ENCODE results near the gene GPRC5B.

GPRC5B gene

DNA sequence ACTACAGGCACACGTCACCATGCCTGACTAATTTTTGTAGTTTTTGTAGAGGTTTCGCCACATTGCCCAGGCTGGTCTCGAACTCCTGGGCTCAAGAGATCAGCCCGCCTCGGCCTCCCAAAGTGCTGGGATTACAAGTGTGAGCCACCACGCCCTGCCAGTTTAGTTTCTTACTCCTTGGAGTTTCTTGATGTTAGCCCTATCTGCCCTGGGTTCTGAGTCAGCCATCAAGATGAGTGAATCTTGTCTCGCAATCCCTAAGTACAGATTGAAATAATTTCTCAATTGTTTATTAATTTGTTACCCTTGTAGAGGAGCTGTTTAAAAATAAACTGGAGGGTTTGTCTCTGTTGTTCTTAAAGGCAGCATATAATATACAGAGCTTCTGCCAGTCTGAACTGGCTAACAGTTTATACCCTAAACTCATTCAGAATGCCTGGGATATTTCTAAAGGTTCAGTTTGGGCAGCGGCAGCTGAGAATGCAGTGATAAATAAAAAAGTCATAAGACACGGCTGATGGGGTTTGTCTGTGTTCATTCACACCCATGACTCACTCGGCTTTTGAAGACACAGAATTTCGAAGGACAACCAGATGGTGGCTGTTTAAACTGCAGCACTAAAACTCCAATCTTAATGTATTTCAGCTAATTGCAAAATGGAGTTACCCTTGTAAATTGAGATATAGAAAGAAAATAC is 39.6 kb downstream of the GPRC5B start:
- no peak for DNase-seq (ENCODE audit: low read depth in 2 of 2)

DNA sequence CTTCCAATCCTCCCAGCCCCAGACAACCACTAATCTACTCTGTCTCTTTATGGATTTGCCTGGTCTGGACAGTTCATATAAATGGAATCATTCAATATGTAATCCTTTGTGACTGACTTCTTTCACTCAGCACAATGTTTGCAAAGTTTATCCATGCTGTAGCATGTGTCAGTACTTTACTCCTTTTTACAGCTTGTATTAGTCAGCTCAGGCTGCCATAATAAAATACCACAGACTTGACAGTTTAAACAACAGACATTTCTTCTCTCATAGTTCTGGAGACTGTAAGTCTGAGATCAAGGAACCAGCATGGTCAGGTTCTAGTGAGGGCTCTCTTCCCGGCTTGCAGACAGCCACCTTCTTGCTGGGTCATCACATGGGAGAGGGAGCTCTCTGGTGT is 41.3 kb downstream of the GPRC5B start:
- no peak for DNase-seq (ENCODE audit: low read depth in 2 of 2)

GRCh38 chr16:19842426-19843157 is 42.1 kb downstream of the GPRC5B start:
- DNase-seq (ENCODE audit: low read depth in 2 of 2) = no peak

GRCh38 chr16:19841184-19841583 is 43.5 kb downstream of the GPRC5B start:
- DNase-seq (ENCODE audit: low read depth in 2 of 2) = no peak

GRCh38 chr16:19840524-19841110 is 44.0 kb downstream of the GPRC5B start:
- DNase-seq (ENCODE audit: low read depth in 2 of 2) = no peak

GRCh38 chr16:19837984-19838707 is 46.5 kb downstream of the GPRC5B start:
- no peak for DNase-seq (ENCODE audit: low read depth in 2 of 2)

GRCh38 chr16:19837331-19837980 is 47.2 kb downstream of the GPRC5B start:
- DNase-seq (ENCODE audit: low read depth in 2 of 2) = no peak

- DNase-seq (ENCODE audit: low read depth in 2 of 2) = no peak
These were observed 48.7 kb downstream of the GPRC5B start for GRCh38 chr16:19835968-19836421.

GRCh38 chr16:19835196-19835595 is 49.5 kb downstream of the GPRC5B start:
- DNase-seq (ENCODE audit: low read depth in 2 of 2) = no peak

GRCh38 chr16:19833581-19833980 is 51.1 kb downstream of the GPRC5B start:
- no peak for DNase-seq (ENCODE audit: low read depth in 2 of 2)

GRCh38 chr16:19833176-19833575 is 51.5 kb downstream of the GPRC5B start:
- no peak for DNase-seq (ENCODE audit: low read depth in 2 of 2)

GRCh38 chr16:19831678-19832077 is 53.0 kb downstream of the GPRC5B start:
- no peak for DNase-seq (ENCODE audit: low read depth in 2 of 2)

- DNase-seq (ENCODE audit: low read depth in 2 of 2) = no peak
These were observed 53.6 kb downstream of the GPRC5B start for GRCh38 chr16:19830902-19831560.

- DNase-seq (ENCODE audit: low read depth in 2 of 2) = no peak
These were observed 54.6 kb downstream of the GPRC5B start for GRCh38 chr16:19829844-19830692.

DNA sequence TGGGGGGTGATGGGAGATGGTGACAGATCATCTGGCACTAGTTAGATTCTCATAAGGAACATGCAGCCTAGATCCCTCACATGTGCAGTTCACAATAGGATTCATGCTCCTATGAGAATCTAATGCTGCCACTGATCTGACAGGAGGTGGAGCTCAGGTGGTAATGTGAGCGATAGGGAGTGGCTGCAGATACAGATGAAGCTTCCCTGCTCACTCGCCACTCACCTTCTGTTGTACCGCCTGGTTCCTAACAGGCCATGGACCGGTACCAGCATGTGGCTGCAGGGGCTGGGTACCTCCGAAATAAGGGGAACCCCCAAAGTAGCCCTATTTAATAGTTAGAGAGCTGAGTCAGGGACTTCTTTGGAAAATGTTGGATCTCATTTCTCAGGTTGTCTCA is 60.4 kb downstream of the GPRC5B start:
- DNase-seq (ENCODE audit: low read depth in 2 of 2) = no peak

DNA sequence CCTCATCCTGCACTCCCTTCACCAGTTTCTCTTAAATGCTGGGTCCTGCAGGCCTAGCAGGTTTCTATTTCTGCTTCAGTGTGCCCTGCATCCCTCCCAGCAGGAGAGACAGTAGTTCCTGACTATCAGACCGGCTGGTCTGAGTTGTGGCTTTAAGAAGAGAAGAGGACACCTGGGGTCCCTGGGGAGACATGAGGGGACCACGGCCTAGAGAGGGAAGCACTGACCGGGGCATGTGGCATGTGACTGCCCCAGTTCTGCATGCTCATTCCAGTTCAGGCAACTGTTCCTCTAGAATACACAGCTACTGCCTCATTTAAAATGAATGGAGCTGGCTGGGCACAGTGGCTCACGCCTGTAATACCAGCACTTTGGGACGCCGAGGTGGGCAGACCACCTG is 61.3 kb downstream of the GPRC5B start:
- no peak for DNase-seq (ENCODE audit: low read depth in 2 of 2)

DNA sequence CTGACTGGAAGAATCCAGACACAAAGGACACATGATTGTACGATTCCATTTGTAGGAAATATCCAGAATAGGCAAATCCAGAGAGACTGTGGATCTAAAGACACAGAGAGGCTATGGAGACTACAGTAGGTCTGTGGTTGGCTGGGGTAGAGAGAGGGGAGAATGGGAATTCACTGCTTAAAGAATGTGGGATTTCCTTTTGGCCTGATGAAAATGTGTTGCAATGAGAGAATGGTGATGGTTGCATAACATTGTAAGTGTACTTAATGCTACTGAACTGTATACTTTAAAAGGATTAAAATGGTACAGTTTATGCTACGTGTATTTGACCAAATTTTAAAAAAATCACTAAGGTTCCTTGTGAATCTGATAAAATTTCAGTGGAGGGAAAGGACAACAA is 62.1 kb downstream of the GPRC5B start:
- DNase-seq (ENCODE audit: low read depth in 2 of 2) = no peak

DNA sequence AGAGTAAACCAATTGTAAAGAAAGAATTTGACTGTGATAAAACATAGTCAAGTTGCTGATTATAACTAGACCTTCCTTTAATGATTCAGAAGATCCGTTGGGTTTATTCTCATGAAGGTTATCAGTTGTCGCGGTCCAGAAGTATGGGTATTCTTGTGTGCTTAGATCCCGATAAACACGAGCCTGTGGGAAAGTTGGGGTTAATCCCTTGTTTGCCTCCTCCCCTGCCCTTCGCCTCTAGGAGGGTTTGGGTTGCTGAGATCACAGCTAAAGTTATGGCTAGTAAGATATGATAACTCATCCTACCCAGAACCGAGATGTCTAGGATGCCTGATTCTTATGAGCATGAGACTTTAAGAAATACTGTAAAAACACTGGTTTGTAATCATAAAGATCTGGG is 66.8 kb downstream of the GPRC5B start:
- DNase-seq (ENCODE audit: low read depth in 2 of 2) = no peak

GRCh38 chr16:19817122-19817521 is 67.5 kb downstream of the GPRC5B start:
- no peak for DNase-seq (ENCODE audit: low read depth in 2 of 2)

GRCh38 chr16:19815418-19815817 is 69.2 kb downstream of the GPRC5B start:
- no peak for DNase-seq (ENCODE audit: low read depth in 2 of 2)

All from stimulated activated CD4-positive, alpha-beta T cell treated with anti-CD3 and anti-CD28 coated beads, Interleukin-4, amount 100 ng/mL, for 48 hours (primary cell).